Right hindlimb (tissue), 1 donor: ENCODE results near the gene GDF10.

ENCODE experiments used
- DNase-seq: peaks from one replicate; pipeline ENCODE4 v3.0.0-alpha.2; 2018

Gene GDF10

DNA sequence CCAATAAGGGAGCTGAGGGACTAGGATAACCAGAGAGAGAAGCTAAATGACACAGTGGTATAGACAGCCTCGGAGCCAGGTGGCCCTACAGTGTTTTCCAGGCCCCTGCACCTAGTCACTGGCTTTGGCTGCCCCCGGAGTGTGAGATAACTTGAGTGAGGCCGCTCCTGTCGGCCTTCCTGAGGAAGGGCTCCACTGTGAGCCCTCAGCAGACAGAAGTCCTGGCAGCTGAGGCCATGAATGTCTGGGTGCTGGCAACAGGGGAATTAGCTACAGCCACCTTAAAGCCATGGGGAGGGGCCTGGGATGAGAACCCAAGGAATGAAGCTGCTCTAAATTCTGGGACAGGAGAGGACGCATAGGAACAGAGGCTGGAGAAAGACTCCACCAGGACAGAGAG lies 4.6 kb upstream of the GDF10 start:
- DNase-seq: peak; percentile 9

GRCh38 chr10:47296156-47296894 lies 3.7 kb upstream of the GDF10 start:
- peak; percentile 43 for DNase-seq

DNA sequence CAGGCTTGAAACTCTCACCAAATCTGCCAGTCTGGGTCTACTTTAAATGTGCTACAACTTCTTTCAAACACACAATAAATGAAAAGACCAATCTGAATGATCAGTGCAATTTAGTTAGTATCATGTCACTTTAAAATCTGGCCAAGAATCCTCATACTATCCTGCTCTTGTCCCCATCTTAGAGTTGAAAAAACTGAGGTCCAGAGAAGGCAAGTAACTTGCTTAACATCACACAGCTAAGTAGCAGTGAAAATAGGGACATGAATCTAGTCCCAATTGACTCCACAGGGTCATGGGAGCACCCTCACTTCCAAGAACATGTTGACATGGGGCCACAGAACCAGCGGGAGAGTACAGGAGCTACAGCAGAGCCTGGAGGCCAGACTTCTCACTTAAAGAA lies 3.1 kb upstream of the GDF10 start:
- peak; percentile 4 for DNase-seq

GRCh38 chr10:47297866-47298540 lies 2.0 kb upstream of the GDF10 start:
- DNase-seq: no peak

DNA sequence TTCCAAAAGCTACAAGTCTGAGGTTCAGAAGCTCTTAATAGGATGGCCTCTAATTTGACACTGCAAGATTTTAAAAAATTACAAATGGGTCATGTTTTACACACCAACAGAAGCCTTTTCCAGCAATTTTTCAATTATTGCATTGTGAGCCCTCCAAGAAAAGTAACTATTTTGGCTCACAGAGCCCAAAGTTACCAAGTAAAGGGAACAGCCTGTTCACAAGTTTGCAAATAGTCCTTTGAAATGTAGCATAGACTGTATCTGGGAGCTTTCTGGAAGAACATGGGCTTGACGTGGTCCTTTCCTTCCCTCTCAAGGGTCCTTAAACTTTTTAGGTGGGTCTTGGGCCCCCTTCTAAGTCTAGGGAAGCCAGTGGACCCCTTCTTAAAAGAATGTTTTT lies 1.3 kb upstream of the GDF10 start:
- DNase-seq: no peak

DNA sequence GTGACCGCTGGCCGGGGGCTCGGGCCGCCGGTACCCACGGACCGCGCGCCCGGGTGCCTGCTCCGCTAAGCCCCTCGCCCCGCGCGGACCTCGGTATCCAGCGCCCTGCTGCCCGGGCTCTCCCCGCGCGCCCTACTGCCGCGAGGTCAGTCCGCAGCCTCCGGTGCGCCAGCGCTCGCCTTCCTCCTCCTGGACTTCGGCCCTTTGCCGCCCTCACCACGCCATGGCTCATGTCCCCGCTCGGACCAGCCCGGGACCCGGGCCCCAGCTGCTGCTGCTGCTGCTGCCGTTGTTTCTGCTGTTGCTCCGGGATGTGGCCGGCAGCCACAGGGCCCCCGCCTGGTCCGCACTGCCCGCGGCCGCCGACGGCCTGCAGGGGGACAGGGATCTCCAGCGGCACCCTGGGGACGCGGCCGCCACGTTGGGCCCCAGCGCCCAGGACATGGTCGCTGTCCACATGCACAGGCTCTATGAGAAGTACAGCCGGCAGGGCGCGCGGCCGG lies 483 bp downstream of the GDF10 start:
- no peak for DNase-seq

DNA sequence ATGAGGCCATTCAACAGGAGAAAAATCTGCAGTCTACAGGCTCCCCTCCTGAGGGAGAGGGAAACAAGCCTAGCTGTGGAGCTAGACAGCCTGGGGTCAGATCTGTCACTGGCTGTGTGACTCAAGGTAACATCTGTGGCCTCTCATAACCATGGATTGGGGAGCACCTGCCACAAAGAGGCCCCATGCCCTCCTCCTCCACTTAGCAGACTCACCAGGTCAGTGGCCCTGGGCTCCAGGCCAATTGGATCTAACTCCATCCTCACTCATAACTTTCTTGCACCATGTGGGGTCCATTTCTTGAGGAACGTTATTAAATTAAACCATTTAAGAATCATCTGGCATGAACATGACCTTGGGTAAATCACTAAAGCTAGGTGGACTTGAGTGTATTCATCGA lies 1.8 kb downstream of the GDF10 start:
- DNase-seq: no peak

DNA sequence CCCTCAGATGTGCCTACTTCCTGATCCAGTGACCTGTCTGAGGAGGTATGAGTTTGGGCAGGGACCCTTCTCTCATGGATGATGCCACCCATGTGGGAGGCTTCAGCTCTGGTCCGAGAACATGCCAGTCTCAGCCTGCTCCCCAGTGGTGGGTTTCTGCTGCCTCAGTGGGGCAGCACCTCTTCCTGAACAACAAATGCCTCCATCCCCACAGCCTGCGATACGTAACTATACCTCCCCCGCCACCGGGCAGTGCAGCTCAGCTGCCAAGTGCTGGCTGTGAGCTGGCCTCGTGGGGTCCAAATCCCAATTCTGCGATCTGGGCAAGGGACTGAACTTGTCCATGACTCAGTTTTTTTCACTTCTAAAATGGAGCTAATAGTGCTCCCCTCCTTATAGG lies 3.1 kb downstream of the GDF10 start:
- no peak for DNase-seq

DNA sequence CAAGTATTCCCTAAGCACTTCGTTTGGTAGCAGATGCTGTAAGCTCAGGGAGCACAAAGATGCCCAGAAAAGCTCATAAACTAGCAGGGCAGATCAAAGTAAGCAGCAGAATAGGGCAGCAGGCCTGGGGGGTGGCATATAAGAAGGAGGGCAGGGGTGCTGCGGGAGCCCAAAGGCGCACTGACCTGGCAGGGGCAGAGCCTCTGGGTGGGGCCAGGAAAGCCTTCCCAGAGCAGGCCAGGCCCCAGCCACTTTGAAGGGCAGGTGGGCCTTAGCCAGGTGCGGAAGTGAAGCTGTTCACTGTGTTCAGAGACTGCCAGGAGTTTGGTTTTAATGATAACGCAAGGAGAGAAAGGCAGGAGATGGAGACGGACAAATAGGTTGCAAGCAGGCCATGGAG lies 3.9 kb downstream of the GDF10 start:
- no peak for DNase-seq

DNA sequence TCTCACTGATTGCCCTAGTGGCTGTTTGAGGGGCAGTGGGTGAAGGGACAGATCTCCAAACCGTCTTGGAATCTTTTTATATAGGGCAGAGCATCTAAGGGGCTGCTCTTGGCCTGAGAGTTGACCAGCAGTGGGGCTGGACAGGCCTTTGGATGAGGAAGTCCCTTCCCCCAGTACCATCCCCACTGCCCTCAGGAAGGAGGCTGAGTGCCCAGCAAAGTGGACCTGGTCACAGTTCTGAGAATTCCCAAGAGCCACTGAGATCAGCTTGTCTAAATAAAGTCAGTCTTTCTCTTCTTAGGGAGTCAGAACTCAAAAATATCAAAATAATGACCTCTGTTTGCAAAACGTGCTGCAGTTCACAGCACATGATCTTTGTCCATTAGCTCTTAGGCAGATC lies 5.6 kb downstream of the GDF10 start:
- DNase-seq: no peak

DNA sequence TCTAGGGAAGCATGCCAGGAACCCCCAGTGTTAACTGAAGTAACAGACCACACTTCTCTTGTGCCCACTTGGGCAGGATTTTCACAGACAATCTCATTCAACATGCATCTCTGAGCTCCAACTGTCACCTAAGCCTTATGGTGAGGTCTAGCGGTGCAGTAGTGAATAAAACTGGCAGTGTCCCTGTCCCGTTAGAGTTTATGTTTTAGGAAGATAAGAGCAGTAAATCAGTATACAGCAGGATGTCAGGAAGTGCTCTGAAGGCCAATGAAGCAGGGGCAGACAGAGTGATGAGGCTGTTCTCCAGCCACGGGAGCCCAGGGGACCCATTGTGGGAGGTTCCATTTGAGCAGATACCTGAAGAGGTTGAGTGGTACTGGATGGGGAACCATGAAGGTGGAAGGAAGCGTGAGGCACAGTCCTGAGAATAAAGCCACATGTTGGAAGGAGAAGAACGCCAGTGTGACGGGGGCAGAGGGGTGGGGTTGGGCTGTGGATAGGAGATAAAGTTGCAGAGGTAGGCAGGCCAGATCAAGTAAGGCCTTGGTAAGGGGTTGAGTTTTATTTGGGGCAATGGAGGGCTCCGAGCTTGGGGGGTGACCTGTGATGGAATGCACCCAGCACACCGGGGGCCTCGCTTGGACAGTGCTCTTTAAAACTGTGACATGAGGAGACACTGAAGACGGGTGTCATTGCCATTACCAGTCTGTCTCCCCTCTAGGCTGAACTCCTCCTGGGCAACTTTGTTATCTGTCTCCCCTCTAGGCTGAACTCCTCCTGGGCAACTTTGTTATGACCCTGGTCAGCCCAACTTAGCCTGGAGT lies 6.6 kb downstream of the GDF10 start:
- DNase-seq: no peak

GRCh38 chr10:47307381-47307780 lies 7.4 kb downstream of the GDF10 start:
- no peak for DNase-seq

GRCh38 chr10:47308775-47309174 lies 8.8 kb downstream of the GDF10 start:
- no peak for DNase-seq

DNA sequence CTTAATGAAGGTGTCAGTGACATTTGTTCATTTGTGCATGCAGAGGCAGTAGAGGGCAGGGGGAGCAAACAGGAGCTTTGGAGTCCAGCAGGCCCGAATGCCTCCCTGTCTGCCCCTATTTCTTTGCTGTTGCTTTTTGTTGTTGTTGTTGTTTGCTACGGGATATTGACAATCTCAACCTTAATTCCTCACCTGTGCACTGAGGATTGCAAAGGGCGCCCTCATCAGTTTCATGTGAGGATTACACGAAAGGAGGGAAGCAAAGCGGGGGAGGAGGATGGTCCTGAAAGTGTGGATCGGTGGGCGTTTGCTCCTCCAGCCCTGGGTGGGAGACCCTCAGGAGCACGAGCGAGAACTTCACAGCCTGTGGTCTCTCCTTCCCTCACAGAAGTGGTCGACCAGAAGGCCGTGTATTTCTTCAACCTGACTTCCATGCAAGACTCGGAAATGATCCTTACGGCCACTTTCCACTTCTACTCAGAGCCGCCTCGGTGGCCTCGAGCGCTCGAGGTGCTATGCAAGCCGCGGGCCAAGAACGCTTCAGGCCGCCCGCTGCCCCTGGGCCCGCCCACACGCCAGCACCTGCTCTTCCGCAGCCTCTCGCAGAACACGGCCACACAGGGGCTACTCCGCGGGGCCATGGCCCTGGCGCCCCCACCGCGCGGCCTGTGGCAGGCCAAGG lies 9.6 kb downstream of the GDF10 start:
- no peak for DNase-seq

DNA sequence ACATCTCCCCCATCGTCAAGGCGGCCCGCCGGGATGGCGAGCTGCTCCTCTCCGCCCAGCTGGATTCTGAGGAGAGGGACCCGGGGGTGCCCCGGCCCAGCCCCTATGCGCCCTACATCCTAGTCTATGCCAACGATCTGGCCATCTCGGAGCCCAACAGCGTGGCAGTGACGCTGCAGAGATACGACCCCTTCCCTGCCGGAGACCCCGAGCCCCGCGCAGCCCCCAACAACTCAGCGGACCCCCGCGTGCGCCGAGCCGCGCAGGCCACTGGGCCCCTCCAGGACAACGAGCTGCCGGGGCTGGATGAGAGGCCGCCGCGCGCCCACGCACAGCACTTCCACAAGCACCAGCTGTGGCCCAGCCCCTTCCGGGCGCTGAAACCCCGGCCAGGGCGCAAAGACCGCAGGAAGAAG lies 10.1 kb downstream of the GDF10 start:
- no peak for DNase-seq

DNA sequence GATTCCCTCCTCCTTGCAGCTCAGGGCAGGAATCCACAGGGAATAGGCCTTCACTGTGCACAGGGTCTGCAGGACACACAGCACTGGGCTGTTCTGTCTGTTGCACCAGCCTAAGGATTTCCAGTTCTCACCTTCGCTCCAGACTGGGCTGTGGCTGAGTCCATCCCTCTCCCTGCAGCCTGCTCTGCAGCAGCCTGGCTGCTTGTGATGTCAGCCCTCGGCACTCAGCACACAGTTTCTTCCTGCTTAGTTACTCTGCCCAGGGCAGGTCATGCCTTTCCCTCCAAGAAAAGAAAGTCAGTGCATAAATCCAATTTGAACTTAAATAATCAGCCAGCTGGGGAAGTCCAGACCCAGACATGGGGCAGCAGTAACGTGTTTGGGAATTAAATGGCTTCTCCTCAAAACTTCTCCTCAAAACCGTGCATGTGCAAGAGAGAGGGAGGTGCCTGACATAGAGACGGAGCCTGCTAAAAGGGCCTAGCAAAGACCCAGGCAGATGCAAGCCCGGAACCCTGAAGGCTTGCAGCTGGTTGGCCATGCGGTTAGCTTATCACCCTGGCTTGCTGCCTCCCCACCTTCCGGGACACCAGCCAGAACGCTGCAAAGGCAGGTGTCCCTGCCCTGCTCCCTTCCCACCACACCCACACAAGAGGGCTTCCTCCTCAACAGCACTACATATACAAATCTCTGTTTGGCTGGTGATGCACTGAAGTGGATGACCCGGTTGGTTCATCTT lies 11.4 kb downstream of the GDF10 start:
- DNase-seq: no peak

DNA sequence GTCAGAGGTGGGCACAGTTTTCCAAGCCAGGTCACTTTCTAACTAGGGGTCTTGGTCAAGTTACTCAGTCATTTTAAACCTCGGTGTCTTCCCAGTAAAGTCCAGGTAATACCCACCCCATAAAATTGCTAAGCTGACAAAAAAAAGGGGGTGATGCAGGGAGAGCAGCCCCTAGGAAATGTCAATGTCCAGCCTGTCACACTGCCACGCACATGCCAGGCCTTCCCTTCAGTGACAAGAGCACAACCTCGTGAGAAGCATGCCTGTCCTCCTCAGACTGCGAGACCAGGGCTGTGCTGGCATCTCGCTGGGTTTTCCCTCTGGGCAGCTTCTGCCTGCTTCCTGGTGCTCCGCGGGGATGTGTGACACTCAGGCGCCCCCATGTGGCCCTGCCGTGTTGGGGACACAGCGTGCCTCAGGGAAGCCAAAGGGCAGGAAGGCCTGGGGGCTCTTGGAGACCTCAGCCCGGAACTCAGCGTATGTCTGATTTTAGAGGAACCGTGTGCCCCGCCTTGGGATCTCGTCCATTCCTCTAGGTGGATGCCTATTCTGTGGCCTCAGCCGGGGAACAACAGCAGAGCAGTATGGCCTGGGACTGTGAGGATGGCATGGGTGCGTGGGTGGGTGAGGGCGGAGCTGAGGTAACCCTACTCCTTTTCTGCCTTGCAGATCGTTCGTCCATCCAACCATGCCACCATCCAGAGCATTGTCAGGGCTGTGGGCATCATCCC lies 12.1 kb downstream of the GDF10 start:
- DNase-seq: peak; percentile 83

GRCh38 chr10:47312663-47312995 lies 12.6 kb downstream of the GDF10 start:
- DNase-seq: no peak

DNA sequence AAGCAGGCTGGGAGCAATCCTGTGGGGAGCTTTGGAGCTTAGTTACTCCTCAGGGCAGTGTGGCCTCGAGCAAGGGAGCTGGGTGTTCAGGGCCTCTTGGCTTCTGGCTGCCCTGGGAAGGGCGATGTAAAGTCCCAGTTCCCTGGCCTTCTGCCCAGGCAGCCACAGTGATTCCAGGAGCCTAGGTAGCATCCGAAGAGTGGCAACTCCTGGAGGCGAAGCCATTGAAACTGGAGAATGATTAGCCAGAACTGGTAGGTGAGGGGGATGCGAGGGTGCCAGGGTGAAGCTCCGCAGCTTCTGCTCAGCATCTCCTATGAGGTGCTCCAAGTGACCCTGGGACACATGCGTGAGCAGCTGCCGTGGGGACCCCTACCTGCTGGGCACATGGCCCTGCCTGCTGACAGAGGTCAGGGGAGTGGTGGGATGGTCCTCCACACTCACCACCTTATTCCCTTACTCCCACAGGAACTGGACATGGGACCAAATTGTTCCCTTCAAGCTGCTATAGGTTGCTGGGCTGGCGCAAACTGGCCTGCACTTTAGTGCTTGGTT lies 14.5 kb downstream of the GDF10 start:
- no peak for DNase-seq

DNA sequence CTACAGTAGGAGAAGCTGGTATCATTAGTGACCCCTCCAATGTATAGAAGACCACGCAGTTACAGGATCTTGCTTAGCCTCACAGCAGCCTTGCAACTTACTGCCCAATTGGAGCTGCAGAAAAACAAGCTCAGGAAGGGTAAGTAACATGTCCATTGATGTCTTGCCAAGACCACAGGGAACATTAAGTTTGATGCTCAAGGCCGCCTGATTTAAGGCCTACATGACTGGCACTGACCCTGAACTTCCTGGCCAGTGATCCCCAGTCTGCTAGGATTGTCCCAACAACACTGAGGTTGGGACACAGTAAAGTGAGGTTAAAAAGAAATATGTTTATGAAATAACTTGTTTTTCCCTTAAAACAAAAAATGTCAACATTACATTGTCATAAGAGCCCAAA lies 15.4 kb downstream of the GDF10 start:
- DNase-seq: no peak

DNA sequence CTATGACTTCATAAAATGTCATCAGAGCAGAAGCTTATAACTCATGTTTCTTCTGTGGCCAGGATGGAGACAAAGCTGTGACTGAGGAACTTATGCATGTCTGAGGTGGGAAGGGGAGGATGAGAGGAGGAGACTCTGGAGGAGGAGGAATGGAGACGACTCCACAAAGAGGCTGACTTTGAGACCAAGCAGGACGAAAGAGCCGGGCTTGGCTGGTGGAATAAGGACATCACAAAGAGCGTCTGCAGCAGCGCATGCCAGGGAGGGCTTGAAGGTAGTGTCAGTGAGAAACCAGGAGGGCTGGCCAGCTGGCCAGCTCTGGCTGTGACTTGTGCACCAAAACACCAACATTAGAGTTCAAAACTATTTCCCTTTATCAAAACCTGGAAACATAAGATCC lies 16.1 kb downstream of the GDF10 start:
- DNase-seq: no peak
